Measurements from ENCODE around the gene C12orf56. TPM values are rescaled to one million over a fixed set of nuclear protein-coding genes. Genes with fewer than 3 reads are reported as not detected.

Gene C12orf56
- polyA plus RNA-seq, 1 donor from 2014 or later: not detected

DNA sequence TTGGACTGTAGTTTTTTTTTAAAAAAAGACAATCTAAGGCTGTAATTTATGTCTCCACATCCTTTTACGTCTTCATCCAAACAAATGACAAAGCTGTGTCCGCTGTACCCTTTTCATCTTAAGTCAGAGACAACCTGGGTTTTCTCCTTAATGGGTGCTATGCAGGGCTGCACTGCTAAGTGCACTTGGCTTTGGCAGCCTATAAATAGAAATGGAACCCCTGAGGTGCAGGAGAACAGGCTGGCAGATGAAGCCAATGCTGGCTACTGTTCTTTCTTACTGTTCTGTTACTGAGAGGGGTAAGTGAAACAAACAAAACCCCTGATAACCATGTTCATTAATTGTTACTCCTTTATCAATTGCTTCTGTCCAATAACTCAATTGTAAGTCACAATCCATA is 121.4 kb downstream of the C12orf56 start:
- Histone ChIP-seq H3K4me2 (ENCODE audit: low read length) (no peak overlapping the region), H3K27me3 (ENCODE audit: insufficient read depth, low read depth, low read length) (no peaks in the 10 kb centered on the region), H3K9me3 (ENCODE audit: low read length) (no peaks in the 10 kb centered on the region), H3K9me2 (ENCODE audit: insufficient read depth, low read length) (no peaks in the 10 kb centered on the region), H3F3A (ENCODE audit: insufficient read depth, low read length, poor library complexity, severe bottlenecking) (no peaks in the 10 kb centered on the region), H3K9ac (ENCODE audit: low read length) (no peak overlapping the region), H3K4me3 (ENCODE audit: low read length) (no peak overlapping the region), H3K27ac (ENCODE audit: low read length) (peak overlapping the region; percentile 33), H4K20me1 (ENCODE audit: insufficient read depth) (no peaks in the 10 kb centered on the region), H3K79me2 (replicated peaks; ENCODE audit: insufficient read depth, low read length) (no peaks in the 10 kb centered on the region), H3K36me3 (ENCODE audit: insufficient read depth, low read length) (no peaks in the 10 kb centered on the region), H2AFZ (ENCODE audit: low read depth, low read length) (no peak overlapping the region)
- TF ChIP-seq POLR2AphosphoS5 (IDR thresholded peaks at IDR 0.05): peak; percentile 34
- TF ChIP-seq, protein P1, sequence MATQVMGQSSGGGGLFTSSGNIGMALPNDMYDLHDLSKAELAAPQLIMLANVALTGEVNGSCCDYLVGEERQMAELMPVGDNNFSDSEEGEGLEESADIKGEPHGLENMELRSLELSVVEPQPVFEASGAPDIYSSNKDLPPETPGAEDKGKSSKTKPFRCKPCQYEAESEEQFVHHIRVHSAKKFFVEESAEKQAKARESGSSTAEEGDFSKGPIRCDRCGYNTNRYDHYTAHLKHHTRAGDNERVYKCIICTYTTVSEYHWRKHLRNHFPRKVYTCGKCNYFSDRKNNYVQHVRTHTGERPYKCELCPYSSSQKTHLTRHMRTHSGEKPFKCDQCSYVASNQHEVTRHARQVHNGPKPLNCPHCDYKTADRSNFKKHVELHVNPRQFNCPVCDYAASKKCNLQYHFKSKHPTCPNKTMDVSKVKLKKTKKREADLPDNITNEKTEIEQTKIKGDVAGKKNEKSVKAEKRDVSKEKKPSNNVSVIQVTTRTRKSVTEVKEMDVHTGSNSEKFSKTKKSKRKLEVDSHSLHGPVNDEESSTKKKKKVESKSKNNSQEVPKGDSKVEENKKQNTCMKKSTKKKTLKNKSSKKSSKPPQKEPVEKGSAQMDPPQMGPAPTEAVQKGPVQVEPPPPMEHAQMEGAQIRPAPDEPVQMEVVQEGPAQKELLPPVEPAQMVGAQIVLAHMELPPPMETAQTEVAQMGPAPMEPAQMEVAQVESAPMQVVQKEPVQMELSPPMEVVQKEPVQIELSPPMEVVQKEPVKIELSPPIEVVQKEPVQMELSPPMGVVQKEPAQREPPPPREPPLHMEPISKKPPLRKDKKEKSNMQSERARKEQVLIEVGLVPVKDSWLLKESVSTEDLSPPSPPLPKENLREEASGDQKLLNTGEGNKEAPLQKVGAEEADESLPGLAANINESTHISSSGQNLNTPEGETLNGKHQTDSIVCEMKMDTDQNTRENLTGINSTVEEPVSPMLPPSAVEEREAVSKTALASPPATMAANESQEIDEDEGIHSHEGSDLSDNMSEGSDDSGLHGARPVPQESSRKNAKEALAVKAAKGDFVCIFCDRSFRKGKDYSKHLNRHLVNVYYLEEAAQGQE (IDR thresholded peaks at IDR 0.05; ENCODE audit: borderline replicate concordance): no peak
- no peak for TF ChIP-seq CTCF (IDR thresholded peaks at IDR 0.05; ENCODE audit: poor library complexity, severe bottlenecking)
- no peak for TF ChIP-seq TAF1 (IDR thresholded peaks at IDR 0.05; ENCODE audit: low read depth)
- no peak for TF ChIP-seq MXI1 (conservative IDR thresholded peaks at IDR 0.05; ENCODE audit: poor library complexity, severe bottlenecking)
- no peak for TF ChIP-seq SMC3 (conservative IDR thresholded peaks at IDR 0.05; ENCODE audit: poor library complexity)
- no peak for TF ChIP-seq EZH2 (IDR thresholded peaks at IDR 0.05; ENCODE audit: borderline replicate concordance, insufficient read depth, low read length, poor library complexity, severe bottlenecking)
- peak; percentile 39 for TF ChIP-seq EP300 (conservative IDR thresholded peaks at IDR 0.05; ENCODE audit: poor library complexity, severe bottlenecking)
- no peak for TF ChIP-seq RAD21 (conservative IDR thresholded peaks at IDR 0.05)

GRCh38 chr12:64268409-64268808 is 122.1 kb downstream of the C12orf56 start:
- Histone ChIP-seq H2AFZ (ENCODE audit: low read depth, low read length) (no peak overlapping the region), H3K9me2 (ENCODE audit: insufficient read depth, low read length) (no peaks in the 10 kb centered on the region), H3K27ac (ENCODE audit: low read length) (peak overlapping the region; percentile 33), H3K4me2 (ENCODE audit: low read length) (no peak overlapping the region), H3K4me3 (ENCODE audit: low read length) (no peak overlapping the region), H3K9me3 (ENCODE audit: low read length) (no peaks in the 10 kb centered on the region), H3F3A (ENCODE audit: insufficient read depth, low read length, poor library complexity, severe bottlenecking) (no peaks in the 10 kb centered on the region), H3K79me2 (replicated peaks; ENCODE audit: insufficient read depth, low read length) (no peaks in the 10 kb centered on the region), H3K9ac (ENCODE audit: low read length) (no peak overlapping the region), H3K27me3 (ENCODE audit: insufficient read depth, low read depth, low read length) (no peaks in the 10 kb centered on the region), H3K36me3 (ENCODE audit: insufficient read depth, low read length) (no peaks in the 10 kb centered on the region), H4K20me1 (ENCODE audit: insufficient read depth) (no peaks in the 10 kb centered on the region)
- TF ChIP-seq SMC3 (conservative IDR thresholded peaks at IDR 0.05; ENCODE audit: poor library complexity) (no peak), RAD21 (conservative IDR thresholded peaks at IDR 0.05) (no peak), CTCF (IDR thresholded peaks at IDR 0.05; ENCODE audit: poor library complexity, severe bottlenecking) (no peak), TAF1 (IDR thresholded peaks at IDR 0.05; ENCODE audit: low read depth) (no peak), EP300 (conservative IDR thresholded peaks at IDR 0.05; ENCODE audit: poor library complexity, severe bottlenecking) (no peak), MXI1 (conservative IDR thresholded peaks at IDR 0.05; ENCODE audit: poor library complexity, severe bottlenecking) (no peak), POLR2AphosphoS5 (IDR thresholded peaks at IDR 0.05) (no peak), EZH2 (IDR thresholded peaks at IDR 0.05; ENCODE audit: borderline replicate concordance, insufficient read depth, low read length, poor library complexity, severe bottlenecking) (no peak)
- TF ChIP-seq, protein P1 (IDR thresholded peaks at IDR 0.05; ENCODE audit: borderline replicate concordance): no peak

All from neural cell (in vitro differentiated cells).